Activated naive CD4-positive, alpha-beta T cell treated with anti-CD3 and anti-CD28 coated beads, Interleukin-2, amount 50 U/mL, for 72 hours (primary cell): ENCODE results near the gene WNT3A. TPM values are rescaled to one million over a fixed set of nuclear protein-coding genes. Genes with fewer than 3 reads are reported as not detected.
"Not testable (repeated sequence)": the region's sequence is repeated elsewhere in the genome, so short reads cannot be mapped to it uniquely, and the experiment has no call there.

Experiments
- ATAC-seq, 2 donors: fragments of 150-1000 bp; cut with Tn5 transposase; 2 replicates each; pipeline ENCODE4 v1.10.0; 2021; ENCODE audit warnings: mild to moderate bottlenecking in 2 of 2, moderate library complexity in 2 of 2
- DNase-seq, 2 donors: peaks; one replicate each; pipeline ENCODE4 v3.0.0; 2021 to 2022; ENCODE audit warnings: low spot score in 2 of 2
- H3K27ac Mint-ChIP-seq, 2 donors: one replicate each; pipeline ENCODE4 v1.8.0; 2022; ENCODE audit warnings: mild to moderate bottlenecking in 2 of 2, mixed read lengths in 2 of 2
- H3K36me3 Mint-ChIP-seq, 2 donors: one replicate each; pipeline ENCODE4 v1.8.0; 2022; ENCODE audit warnings: mixed read lengths in 2 of 2
- H3K9me3 Mint-ChIP-seq, 2 donors: one replicate each; pipeline ENCODE4 v1.8.0; 2022; ENCODE audit warnings: mixed read lengths in 2 of 2
- total RNA-seq, 2 donors: library from RNA; stranded (reverse); gene quantifications; one replicate each; pipeline ENCODE4 v1.2.3, GENCODE V29; 2022

The WNT3A gene
- total RNA-seq, 2 donors from 2014 or later = 0.08 TPM; not detected in 1

DNA sequence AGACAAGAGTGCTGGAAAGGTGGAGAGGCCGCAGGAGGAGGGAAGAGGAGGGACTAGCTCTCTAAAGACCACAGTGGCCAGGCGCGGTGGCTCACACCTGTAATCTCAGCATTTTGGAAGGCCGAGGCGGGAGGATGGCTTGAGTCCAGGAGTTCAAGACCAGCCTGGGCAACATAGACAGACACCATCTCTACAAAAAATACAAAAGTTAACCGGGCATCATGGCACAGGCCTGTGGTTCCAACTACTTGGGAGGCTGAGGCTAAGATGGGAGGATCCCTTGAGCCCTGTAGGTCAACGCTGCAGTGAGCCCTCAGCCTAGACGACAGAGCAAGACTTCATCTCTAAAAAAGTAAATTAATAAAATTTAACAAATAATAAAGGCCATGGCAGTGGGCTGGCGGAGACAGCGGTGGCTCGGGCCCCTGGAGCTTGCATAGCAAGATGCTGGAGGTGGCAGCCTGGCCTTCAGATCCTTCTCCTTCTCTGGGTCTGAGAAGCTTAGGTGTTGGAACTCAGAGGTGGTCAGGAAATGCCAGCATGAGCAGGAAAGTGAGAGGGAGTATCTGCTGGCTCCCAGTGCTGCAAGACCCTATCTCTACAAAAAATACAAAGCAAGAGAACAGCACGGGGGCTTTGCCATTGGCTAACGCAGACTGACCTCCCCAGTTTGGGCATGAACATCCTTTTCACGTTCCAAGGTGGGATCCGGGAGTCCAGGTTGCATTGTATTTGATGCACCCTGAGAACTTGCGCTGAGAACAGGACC lies 10.7 kb downstream of the WNT3A start:
- Mint-ChIP-seq H3K9me3 (no peaks in the 10 kb centered on the region), H3K27ac (no peak overlapping the region), H3K36me3 (no peaks in the 10 kb centered on the region)
- DNase-seq = peak in 1 of 2 donors; percentile 33
- ATAC-seq = no peak

DNA sequence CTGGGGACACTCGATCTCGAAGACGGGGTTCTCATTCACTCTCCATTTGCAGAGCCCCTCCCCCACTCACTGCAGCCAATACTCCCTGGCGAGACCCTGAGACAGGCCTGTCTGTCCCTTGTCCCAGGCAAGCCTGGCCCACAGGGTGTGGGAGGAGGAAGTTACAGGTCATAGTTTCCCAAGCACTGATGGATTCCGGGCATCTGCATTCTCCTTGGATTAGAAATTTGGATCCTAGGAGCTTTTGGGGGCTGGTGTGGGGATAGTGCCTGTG lies 11.3 kb downstream of the WNT3A start:
- no peak for DNase-seq
- no peak for ATAC-seq
- no peaks in the 10 kb centered on the region for H3K36me3 Mint-ChIP-seq
- no peaks in the 10 kb centered on the region for H3K9me3 Mint-ChIP-seq
- H3K27ac Mint-ChIP-seq = no peak overlapping the region

DNA sequence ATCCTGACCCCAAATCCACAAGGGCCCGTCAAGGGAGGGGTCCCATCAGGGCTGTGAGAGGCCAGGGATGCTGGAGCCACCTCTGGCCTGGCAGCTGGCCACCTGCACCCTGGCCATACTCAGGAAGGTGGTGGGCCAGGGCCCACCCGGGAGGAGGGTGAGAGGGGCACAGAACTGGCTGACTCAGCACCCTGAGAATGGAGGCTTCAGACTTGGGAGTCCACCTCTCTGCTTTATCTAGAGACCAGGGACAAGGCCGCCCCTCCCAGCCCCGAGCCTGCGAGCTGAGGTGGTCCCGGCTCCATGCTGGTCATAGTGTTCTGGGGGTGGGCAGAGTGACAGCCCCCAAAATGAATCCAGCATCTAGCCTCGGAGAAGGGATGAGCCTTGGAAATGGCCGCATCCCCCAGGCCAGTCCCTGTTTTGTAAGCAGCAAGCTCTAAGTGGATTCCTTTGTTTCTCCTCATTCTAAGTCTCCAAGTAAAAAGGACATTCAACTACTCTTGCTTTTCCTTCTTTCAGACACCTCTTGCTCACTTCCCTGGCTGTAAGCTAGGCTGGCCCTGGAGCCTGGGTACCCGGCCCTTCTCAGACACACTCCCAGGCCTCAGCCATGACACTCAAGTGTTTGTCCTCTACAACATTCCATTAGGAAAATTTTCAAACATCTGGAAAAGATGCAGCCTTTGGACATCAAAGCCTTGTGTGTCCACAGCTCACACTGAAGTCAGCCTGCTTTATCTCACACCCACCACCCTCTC lies 12.3 kb downstream of the WNT3A start:
- Mint-ChIP-seq H3K36me3 (no peaks in the 10 kb centered on the region), H3K9me3 (no peaks in the 10 kb centered on the region), H3K27ac (peak overlapping the region in 1 of 2 donors; percentile 55)
- ATAC-seq (no peak), DNase-seq (peak in 1 of 2 donors; percentile 30)

DNA sequence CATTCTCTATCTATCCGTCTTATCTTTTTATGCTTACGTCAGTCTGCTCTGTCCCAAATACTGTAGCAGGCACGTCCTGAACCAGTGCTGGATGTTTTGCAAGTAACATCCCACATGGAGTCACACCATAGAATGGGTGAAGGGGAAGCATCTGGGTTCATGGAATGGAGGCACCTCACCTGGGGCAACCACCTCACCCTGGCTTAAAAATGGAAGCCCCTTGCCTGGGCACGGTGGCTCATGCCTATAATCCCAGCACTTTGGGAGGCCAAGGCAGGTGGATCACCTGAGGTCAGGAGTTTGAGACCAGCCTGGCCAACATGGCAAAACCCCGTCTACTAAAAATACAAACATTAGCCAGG lies 12.9 kb downstream of the WNT3A start:
- H3K9me3 Mint-ChIP-seq, ATAC-seq, H3K36me3 Mint-ChIP-seq, H3K27ac Mint-ChIP-seq: not testable (repeated sequence)
- peak in 1 of 2 donors; percentile 28 for DNase-seq

DNA sequence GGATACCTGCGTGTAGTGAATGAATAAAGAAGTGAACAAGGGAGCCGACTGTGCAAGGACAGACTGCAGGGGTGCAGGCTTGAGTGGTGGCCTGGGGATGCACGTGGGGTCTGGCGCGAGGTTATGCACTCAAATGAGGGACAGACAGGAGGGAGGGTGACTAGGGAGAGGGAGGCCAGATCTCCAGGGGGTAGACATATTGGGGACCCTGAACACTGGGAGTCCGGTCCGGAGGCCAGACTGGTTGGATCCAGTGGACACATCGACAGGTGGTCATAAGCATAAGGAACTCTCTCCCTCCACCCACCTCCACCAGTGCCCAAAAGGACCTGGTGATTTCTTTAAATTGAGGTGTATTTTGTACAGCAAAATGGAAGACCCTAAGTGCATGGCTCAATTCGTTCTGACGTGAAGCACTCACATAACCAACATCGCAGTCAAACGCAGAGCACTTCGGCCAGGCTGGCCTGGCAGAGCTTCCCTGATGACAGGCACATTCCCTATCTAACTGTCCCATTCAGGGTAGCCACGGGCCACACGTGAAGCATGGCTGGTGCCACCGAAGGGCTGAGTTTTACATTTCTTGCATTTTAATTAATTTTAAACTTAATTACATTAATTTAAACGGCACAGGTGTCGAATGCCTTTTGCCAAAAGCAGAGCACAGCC lies 14.0 kb downstream of the WNT3A start:
- H3K9me3 Mint-ChIP-seq = no peaks in the 10 kb centered on the region
- DNase-seq = peak in 1 of 2 donors; percentile 18

DNA sequence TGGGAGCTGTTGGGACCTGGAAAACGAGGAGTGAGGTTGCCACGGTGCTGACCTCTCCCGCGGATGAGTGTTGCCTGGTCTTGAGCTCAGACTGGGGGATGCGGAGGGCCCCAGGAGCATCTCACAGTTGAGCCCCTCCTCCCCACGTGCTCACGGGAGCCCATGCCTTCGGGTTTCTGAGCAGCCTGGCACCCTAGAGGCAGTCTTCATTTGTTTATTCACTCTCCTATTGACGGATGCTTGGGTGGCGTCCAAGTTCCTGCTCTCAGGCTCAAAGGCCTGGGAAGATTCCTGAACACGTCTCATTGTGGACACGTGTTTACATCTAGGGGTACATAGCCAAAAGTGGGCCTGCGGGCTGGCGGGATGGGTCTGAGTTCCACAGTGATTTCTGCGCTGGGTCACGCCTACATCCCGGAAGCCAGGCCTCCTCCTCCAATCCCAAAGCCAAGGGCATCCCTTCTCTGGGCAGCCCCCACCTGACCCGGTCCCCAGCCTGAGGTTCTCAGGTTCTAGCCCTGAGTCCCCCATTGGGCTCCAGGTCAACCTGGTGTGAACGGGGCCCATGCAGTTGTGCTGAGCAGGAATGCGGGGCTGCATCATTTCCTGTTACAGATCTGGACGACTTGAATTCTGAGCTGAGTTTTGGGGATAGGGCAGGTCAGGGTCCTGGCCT lies 14.7 kb downstream of the WNT3A start:
- Mint-ChIP-seq H3K36me3 (no peaks in the 10 kb centered on the region), H3K27ac (no peak overlapping the region), H3K9me3 (no peaks in the 10 kb centered on the region)
- peak in 1 of 2 donors; percentile 39 for DNase-seq
- no peak for ATAC-seq

More for the DNA sequence above, 14.0 kb downstream of the WNT3A start:
- Mint-ChIP-seq H3K27ac (no peak overlapping the region), H3K36me3 (no peaks in the 10 kb centered on the region)
- no peak for ATAC-seq

DNA sequence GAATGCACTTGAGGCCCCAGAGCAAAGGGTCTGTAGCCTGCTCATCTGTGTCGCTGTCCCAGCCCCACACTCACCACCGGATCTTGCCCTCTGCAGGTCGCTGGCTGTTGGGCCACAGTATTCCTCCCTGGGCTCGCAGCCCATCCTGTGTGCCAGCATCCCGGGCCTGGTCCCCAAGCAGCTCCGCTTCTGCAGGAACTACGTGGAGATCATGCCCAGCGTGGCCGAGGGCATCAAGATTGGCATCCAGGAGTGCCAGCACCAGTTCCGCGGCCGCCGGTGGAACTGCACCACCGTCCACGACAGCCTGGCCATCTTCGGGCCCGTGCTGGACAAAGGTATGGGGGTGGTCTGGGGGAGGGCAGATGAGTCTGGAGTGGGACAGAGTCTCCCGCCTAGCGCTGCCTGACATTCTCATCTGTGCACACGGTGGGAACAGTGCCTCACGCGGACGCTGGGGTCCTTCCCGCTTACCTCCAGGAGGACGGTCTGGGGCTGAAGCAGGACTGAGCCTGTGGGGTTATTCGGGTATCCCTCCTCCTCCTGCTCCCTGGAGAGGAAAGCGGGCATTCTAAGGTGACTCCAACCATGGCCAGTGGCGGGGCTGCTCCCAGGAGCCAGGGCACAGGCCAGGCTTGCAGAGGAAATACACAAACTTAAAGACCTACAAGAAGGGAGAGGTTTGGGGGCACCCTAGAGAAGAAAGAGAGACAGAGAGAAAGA lies 15.9 kb downstream of the WNT3A start:
- H3K27ac Mint-ChIP-seq = no peak overlapping the region
- no peak for DNase-seq
- H3K9me3 Mint-ChIP-seq = no peaks in the 10 kb centered on the region
- ATAC-seq = no peak
- H3K36me3 Mint-ChIP-seq = no peaks in the 10 kb centered on the region

DNA sequence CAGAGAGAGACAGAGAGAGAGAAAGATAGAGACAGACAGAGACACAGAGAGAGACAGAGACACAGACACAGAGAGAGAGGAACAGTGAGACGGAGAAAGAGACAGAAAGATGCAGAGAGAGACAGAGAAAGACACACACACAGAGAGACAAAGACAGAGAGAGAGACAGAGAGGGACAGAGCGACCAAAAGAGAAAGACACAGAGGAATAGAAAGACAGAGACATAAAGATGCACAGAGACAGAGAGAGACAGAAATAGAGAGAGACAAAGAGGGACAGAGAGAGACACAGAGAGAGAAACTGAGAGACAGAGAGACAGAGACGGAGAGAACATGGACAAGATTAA lies 16.5 kb downstream of the WNT3A start:
- no peak for ATAC-seq
- H3K27ac Mint-ChIP-seq = no peak overlapping the region
- no peak for DNase-seq
- H3K36me3 Mint-ChIP-seq = no peaks in the 10 kb centered on the region
- H3K9me3 Mint-ChIP-seq = no peaks in the 10 kb centered on the region

DNA sequence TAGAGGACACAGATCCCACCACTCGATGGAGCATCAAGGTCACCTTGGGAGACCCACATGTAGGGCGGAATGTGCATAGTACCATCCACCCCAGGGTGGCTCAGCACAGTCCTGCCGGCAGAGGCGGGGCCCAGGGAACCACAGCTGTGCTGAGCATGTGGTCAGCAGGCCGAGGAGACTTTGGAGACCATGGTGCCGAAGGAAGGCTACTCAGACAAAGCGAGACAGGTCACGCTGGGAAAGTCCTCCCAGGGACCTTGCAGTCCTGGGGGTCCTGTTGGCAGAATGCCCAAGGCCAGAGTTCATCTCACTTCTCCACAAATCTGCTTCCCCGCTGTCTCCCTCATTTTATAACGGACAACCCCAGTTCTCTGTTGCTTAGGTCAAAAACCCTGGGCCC lies 22.5 kb downstream of the WNT3A start:
- Mint-ChIP-seq H3K9me3 (no peaks in the 10 kb centered on the region), H3K36me3 (no peaks in the 10 kb centered on the region), H3K27ac (no peak overlapping the region)
- DNase-seq = no peak
- ATAC-seq = no peak

DNA sequence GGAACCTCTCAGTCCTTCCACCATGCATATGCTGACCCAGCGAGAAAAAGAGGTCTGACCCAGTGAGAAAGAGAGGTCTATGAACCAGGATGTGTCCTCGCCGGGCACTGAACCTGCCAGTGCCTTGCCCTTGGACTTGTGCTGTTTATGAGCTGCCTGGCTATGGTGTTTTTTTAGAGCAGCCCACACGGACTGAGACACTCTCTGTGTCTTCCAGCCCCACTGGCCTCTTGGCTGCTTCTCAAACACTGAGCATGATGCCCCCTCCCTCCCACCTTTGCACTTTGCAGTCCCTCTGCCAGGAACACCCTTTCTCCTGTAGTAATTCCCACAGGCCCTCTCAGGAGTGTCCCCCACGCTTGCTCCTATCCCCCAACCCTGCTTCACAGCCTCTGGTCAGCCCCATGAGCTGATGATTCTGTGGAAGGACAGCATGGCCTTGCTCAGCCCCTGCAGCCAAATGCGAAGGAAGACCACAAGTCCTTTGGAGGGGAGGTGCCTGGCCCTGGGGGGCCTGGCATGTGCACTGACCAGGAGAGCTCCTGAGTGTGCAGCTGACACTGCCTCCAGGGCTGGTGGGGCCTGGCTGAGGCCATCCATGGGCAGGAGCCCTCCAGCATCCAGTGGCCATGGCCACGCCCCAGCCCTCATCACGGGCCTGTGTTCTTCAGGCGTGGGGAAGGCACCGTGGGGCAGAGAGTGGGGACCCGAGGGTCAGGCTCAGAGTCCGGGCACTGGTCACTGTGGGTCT lies 23.8 kb downstream of the WNT3A start:
- ATAC-seq (no peak), DNase-seq (peak in 1 of 2 donors; percentile 48)
- peak overlapping the region in 1 of 2 donors; percentile 25 for H3K27ac Mint-ChIP-seq
- no peaks in the 10 kb centered on the region for H3K36me3 Mint-ChIP-seq
- no peaks in the 10 kb centered on the region for H3K9me3 Mint-ChIP-seq

DNA sequence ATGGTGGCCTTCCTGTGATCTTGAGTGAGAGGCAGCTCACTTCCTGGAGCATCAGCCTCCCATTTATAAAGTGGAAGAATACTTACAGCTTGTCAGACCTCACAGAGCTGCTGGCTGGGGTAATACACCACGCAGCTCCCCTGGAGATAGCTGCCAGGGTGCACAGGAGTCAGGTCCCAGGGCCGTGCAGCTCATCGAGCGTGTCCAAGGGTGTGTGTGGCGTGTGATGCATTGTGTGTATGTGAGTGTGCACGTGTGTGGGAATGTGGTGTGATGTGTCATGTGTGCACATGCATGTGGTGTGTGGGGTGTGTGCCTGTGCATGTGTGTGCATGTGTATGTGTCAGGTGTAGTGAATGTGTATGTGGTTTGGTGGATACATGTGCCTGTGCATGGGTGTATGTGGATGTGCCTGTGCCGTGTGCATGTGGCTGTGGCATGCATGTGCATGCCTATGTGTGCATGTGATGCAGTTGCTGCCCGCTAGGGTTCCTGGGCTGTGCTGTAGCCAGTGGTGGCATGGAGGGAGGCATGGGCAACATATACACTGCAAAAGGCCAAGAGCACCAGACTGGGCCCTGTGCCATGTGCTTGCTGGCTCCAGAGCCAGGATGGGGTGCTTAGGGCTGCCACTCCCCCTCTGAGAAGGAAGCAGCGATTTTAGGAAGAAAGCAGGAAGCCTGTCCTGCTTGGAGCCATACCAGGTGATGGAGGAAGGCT lies 24.6 kb downstream of the WNT3A start:
- no peaks in the 10 kb centered on the region for H3K9me3 Mint-ChIP-seq
- ATAC-seq (no peak), DNase-seq (peak in 1 of 2 donors; percentile 16)
- H3K27ac Mint-ChIP-seq = no peak overlapping the region
- no peaks in the 10 kb centered on the region for H3K36me3 Mint-ChIP-seq

DNA sequence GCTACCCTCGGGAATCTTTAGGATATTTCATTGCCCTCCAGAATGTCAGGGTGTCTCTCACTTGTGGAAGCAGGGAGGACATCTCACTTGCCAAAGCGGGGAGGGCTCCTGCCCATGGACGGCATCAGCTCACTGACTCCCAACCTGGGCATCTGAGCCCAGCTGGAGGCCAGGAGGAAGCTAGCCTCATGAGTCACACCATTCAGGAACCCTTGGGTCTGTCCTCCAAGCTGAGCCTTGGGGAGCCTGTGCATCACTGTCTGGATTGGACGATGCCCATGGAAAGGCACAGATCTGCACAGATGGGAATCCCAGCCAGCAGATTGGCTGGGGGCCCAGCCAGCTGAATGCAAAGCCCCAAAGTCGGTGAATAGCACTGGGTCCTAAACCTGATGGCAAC lies 25.2 kb downstream of the WNT3A start:
- DNase-seq (peak in 1 of 2 donors; percentile 1), ATAC-seq (no peak)
- H3K9me3 Mint-ChIP-seq = no peaks in the 10 kb centered on the region

DNA sequence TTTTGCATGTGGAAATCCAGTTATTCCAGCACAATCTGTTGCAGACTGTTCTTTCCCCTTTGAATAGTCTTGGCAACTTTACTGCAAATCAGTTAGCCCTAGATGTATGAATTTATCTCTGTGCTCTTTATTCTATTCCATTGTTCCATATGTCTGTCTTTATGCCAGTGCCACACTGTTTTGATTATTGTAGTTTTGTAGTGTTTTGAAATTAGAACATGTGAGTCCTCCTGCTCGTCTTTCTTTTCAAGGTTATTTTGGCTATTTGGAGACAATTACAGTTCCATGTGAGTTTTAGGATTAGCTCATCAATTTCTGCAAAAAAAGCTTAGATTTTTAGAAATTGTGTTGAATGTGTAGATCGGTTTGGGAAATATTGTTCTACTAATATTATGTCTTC lies 26.6 kb downstream of the WNT3A start:
- ATAC-seq (no peak), DNase-seq (no peak)
- H3K36me3 Mint-ChIP-seq = no peaks in the 10 kb centered on the region
- no peak overlapping the region for H3K27ac Mint-ChIP-seq
- H3K9me3 Mint-ChIP-seq = no peaks in the 10 kb centered on the region

More for the DNA sequence above, 25.2 kb downstream of the WNT3A start:
- Mint-ChIP-seq H3K27ac (no peak overlapping the region), H3K36me3 (no peaks in the 10 kb centered on the region)

DNA sequence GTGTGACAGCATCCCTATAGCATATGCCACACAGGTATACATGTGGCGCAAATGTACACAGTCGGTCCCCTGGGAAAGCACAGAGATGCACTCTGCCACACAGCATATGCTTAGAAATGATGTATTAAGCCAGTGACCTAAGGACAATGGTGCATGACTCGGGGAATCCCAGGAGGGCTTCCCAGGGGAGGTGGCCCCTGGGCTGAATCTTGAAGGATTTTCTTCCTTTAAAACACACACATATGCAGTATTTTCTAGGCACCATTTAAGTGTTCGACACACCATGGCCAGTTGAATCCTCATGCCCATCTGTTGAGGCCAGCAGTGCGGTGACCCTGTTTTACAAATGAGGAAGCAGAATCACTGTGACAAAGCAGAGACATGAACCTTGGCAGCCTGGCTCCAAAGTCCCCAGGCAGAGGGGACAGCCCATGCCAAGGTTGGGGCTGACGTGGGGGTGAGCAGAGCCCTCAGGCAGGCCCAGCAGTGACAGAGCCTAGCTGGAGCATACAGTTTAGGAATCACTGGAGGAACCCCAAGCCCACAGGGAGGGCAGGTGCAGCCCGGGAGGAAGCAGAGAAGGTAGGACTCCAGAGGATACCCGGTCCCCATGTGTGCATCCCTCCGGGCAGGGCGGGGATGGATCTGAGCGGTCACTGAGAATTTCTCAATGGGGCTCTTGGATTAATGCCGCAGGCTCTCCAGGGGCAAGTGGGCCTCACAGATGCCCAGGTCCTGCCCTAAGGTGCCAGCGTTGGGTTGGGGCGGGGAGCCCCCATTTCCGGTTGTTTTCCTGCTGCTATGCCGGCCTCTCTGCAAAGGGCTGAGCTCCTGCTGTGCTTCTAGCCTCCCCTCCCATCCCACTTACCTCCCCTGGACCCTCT lies 28.4 kb downstream of the WNT3A start:
- Mint-ChIP-seq H3K36me3 (no peaks in the 10 kb centered on the region), H3K9me3 (no peaks in the 10 kb centered on the region), H3K27ac (no peak overlapping the region)
- peak in 1 of 2 donors; percentile 26 for DNase-seq
- no peak for ATAC-seq

DNA sequence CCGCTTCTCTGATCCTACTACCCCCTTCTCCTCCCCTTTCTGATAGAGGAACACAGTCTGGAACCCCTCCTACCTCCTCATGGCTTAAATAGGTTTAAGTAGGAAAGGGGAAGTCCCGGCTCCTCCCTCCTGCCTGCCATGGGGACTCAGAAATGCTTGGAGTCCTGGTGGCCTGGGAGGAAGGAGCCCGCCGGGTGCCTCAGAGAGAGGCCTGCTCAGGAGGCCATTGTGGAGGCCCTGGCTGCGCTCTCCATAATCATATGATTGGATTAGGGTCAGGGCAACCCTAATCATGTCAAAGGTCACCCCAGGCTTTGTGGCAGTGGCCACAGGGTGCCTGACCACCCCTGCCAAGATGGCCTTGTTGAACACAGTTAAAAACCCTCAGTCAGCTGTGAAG lies 29.0 kb downstream of the WNT3A start:
- Mint-ChIP-seq H3K27ac (no peak overlapping the region), H3K36me3 (no peaks in the 10 kb centered on the region), H3K9me3 (no peaks in the 10 kb centered on the region)
- DNase-seq (no peak), ATAC-seq (no peak)
